D721Med (cell line): Measurements from ENCODE around the gene MIF4GD.

Experiments
- DNase-seq: peaks from one replicate; pipeline ENCODE4 v3.0.0; 2011; ENCODE audit warnings: low spot score; ENCODE audit not compliant: insufficient read length
- FAIRE-seq: peaks from 2 replicates; lab custom pipeline; 2011; peaks lifted over from hg19 to GRCh38; lab: Jason Lieb, UNC
- TF ChIP-seq, protein P1 (sequence below): IDR thresholded peaks from 2 replicates; pipeline ENCODE4 v1.5.1; 2012; ENCODE audit warnings: mild to moderate bottlenecking, control low read depth; ENCODE audit not compliant: insufficient read depth; ENCODE audit errors: missing control alignments

MIF4GD gene

DNA sequence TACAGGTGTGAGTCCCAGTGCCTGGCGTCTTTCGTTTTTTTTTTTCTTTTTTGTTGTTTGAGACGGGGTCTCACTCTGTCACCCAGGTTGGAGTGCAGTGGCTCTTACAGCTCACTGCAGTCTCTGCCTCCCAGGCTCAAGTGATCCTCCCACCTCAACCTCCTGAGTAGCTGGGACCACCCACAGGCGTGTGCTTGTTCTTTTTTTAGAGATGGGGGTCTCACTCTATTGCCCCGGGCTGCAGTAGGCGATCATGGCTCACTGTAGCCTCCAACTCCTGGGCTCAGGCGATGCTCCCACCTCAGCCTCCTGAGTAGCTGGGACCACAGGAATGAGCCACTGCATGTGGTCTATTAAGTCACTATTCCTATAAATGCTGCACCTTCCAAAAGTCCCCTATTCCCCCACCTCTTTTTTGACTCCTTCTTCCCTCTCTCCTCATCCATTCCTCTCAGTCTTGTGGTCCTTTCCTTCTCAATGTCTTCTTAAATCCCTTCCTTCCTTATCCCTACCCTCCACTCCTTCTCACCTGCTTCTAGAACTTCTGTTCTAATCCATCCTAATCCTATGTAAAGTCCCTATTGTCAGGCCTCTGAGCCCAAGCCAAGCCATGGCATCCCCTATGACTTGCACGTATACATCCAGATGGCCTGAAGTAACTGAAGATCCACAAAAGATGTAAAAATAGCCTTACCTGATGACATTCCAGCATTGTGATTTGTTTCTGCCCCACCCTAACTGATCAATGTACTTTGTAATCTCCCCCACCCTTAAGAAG is 18.8 kb downstream of the MIF4GD start:
- FAIRE-seq = no peak
- no peak for DNase-seq

DNA sequence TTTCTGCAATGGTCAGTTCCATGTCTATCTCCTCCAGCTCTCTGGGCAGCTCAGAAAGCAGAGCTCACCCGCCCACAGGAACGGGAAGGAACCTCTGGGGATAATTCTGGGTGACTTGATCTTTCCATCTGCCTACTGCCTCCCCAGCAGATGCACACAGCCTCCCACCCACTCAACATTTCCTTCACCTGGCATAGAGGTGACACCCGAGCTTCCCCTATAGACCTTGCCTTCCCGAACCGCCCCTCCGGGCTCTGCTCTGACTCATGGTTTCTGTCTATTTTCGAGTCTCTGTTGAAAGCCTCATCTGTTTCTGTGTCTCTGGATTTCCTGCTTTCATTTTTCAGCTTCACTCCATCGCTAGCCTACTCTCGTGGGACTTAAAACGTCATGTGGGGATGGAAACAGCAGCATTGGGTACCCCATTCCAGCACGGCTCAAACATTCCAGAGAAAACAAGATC is 21.0 kb downstream of the MIF4GD start:
- no peak for FAIRE-seq
- TF ChIP-seq, protein P1, sequence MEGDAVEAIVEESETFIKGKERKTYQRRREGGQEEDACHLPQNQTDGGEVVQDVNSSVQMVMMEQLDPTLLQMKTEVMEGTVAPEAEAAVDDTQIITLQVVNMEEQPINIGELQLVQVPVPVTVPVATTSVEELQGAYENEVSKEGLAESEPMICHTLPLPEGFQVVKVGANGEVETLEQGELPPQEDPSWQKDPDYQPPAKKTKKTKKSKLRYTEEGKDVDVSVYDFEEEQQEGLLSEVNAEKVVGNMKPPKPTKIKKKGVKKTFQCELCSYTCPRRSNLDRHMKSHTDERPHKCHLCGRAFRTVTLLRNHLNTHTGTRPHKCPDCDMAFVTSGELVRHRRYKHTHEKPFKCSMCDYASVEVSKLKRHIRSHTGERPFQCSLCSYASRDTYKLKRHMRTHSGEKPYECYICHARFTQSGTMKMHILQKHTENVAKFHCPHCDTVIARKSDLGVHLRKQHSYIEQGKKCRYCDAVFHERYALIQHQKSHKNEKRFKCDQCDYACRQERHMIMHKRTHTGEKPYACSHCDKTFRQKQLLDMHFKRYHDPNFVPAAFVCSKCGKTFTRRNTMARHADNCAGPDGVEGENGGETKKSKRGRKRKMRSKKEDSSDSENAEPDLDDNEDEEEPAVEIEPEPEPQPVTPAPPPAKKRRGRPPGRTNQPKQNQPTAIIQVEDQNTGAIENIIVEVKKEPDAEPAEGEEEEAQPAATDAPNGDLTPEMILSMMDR = no peak
- no peak for DNase-seq

More for the DNA sequence above, 18.8 kb downstream of the MIF4GD start:
- TF ChIP-seq, protein P1 = no peak

DNA sequence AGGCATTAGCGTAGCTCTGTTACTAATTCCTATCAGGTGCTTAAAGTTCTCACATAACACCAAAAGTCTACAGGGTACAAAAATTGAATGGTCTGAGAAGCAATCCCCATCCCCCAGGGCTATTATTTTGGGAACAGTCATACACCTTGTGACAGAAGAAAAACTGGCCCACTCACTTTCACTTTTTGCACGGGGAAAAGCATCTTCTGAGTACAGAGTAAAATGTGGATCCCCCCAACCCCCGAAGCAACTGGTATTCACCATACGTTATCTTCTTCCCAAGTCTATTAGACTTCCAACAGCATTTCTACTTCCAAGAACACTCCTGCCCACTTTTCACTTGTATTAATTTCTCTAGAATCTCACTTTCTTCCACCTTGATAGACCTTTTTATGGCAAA is 21.5 kb downstream of the MIF4GD start:
- no peak for DNase-seq
- FAIRE-seq = no peak
- TF ChIP-seq, protein P1 = no peak

DNA sequence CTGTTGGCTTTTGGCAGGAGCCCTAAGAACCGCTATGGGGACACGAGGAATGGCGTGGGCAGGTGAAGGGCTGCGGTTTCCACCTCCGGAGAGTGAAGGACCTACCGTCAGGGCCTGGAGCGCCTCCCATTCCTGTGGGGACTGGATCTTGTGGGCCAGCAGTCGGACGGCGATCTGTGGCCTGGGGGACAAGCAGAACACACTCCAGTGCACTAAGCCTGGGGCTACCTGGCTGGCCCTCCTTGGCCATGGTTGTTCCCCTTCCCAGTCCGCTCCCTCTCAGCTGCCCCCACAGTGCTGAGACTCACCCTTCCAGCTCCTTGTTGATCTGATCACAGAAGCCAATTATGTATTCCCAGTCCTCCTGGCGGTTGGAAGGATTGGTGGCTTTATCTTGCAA is 24.6 kb downstream of the MIF4GD start:
- FAIRE-seq (no peak), DNase-seq (no peak)
- TF ChIP-seq, protein P1 = no peak

DNA sequence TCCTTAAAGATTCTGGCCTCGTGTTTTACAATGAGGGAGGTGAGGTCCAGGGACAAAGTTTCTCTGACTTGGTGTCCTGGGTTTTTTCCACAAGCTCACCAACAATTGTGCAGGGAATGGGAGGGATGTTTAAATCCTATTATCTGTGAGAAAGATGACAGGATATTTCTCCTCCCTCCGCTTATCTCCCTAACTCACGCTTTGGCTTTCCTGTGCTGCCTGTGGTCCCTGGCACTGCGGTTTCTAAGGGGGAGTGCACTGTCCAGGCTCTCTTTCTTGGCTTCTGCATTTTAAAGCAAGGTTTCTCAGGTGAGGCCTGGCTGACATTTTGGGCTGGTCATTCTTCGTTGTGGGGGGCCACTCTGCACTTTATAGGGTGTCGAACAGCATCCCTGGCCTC is 26.0 kb downstream of the MIF4GD start:
- DNase-seq = no peak
- no peak for FAIRE-seq
- TF ChIP-seq, protein P1 = no peak

DNA sequence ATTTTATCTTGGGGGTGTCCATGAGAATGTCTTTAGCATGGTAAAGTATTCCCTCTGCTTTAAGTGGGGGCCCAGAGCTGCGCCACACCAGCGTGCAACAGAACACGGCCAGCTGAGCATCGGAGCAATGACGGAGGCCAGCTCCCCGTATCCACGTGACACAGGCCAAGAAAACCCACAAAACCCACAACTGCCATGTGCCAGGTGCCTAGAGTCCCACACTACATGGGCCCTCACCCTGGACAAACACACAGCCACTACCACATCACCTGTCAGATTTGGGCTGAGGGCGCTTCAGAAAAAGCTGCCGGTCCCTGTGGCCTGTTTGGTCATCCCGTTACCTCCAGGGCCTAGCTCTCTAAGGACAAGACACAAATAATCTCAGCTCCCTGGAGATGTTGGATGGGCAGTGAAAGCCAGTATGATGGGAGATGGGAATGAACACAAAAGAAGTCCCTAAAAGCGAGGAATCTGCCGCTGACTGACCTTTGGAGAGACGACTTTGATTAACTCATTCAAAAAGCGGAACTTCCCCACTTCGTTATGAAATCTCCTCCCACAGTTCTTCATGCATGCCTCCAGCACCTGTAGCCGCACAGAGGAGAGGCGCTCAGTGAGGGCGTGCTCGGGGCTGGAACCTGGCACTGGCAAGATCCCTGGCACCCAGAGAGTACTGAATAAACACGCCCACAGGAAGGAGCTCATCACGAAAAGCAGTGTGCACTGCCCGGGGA is 26.7 kb downstream of the MIF4GD start:
- TF ChIP-seq, protein P1 = no peak
- no peak for FAIRE-seq
- no peak for DNase-seq

DNA sequence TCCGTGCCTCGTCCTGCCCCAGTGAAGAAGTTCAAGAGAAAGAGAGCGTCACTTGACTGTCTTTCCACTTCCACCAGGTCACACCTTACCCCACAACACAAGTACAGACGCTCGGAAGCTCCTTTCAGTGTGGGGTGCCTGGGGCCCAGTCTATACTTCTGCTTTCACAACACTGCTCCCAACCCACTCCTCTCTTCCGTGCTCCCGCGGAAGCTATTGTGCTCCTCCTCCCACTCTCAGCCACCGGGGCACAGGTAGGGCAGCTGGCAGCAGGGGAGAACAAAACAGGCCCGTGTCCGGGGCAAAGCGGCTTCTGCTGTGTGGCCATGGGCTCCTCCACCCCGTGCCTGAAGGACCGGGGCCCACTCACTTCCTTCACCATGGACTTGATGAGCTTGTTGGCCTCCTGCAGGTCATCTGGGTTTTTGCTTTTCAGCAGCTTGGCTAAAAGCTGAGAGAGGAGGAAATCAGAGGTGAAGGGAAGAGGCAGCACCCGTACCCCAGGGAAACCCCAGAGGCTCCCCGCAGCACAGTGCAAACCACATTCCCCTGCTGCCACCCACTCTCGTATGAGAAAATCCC is 28.5 kb downstream of the MIF4GD start:
- TF ChIP-seq, protein P1 = no peak
- FAIRE-seq (no peak), DNase-seq (no peak)
